HEK293 (cell line): ENCODE measurements around the gene ZDHHC6.
"Not testable (repeated sequence)": the region's sequence is repeated elsewhere in the genome, so short reads cannot be mapped to it uniquely, and the experiment has no call there.

Source experiments
- CTCF ChIA-PET: fragments of 350-600 bp; formaldehyde crosslinking; extraction: SDS; loops from one replicate; lab custom pipeline; 2021; ENCODE audit warnings: antibody characterized with exemption; lab: Yijun Ruan, JAX
- POLR2A ChIA-PET: fragments of 300-600 bp; formaldehyde crosslinking; extraction: SDS; loops from one replicate; lab custom pipeline; 2020; ENCODE audit warnings: antibody characterized with exemption, inconsistent platforms; lab: Yijun Ruan, JAX
- H3K27ac ChIP-seq: fragments of 200-500 bp; sonication (Bioruptor generic); 2 replicates; pipeline ENCODE4 v1.5.1; 2014; ENCODE audit warnings: low read depth, low read length, control low read depth, inconsistent platforms; ENCODE audit errors: extremely low read depth
- H3K36me3 ChIP-seq, 2 experiments: fragments of 200-500 bp in 1 of 2; sonication (Bioruptor generic) in 1 of 2; 1 replicate in 1 of 2; 2 replicates in 1 of 2; pipeline ENCODE4 v1.5.1; 2014 to 2017; ENCODE audit warnings: inconsistent platforms in 2 of 2, low read length in 2 of 2; ENCODE audit not compliant: control insufficient read depth in 2 of 2, insufficient read depth in 1 of 2
- H3K4me1 ChIP-seq: fragments of 200-500 bp; sonication (Bioruptor generic); 2 replicates; pipeline ENCODE4 v1.5.1; 2014; ENCODE audit warnings: mild to moderate bottlenecking, low read length, inconsistent platforms; ENCODE audit not compliant: control insufficient read depth, insufficient read depth
- H3K4me3 ChIP-seq: 2 replicates; pipeline ENCODE4 v1.5.1; 2011; ENCODE audit warnings: low read depth, mild to moderate bottlenecking, control low read depth, low read length, moderate library complexity
- H3K9me3 ChIP-seq: fragments of 200-500 bp; sonication (Bioruptor generic); 2 replicates; pipeline ENCODE4 v1.5.1; 2014; ENCODE audit warnings: low read depth, low read length, inconsistent platforms; ENCODE audit not compliant: control insufficient read depth, insufficient read depth
- ATF2 ChIP-seq: fragments of 450-650 bp; formaldehyde crosslinking; IDR thresholded peaks from 2 replicates; pipeline ENCODE4 v1.5.1; 2016; ENCODE audit warnings: missing biosample characterization, missing genetic modification characterization, low read depth
- RBAK ChIP-seq: fragments of 450-650 bp; formaldehyde crosslinking; IDR thresholded peaks from 2 replicates; pipeline ENCODE4 v1.5.1; 2016; ENCODE audit warnings: missing biosample characterization, missing genetic modification characterization
- SCRT2 ChIP-seq: fragments of 450-650 bp; formaldehyde crosslinking; IDR thresholded peaks from 2 replicates; pipeline ENCODE4 v1.5.1; 2016; ENCODE audit warnings: missing biosample characterization, missing genetic modification characterization
- SETDB1 ChIP-seq: IDR thresholded peaks from one replicate; pipeline ENCODE4 v1.6.1; 2017; ENCODE audit warnings: mild to moderate bottlenecking, low read length, moderate library complexity, mixed read lengths; ENCODE audit not compliant: insufficient read length
- SP3 ChIP-seq: fragments of 450-650 bp; formaldehyde crosslinking; IDR thresholded peaks from 2 replicates; pipeline ENCODE4 v1.5.1; 2016; ENCODE audit warnings: missing biosample characterization, missing genetic modification characterization
- TCF7L2 ChIP-seq: IDR thresholded peaks from 2 replicates; pipeline ENCODE4 v1.6.1; 2011; ENCODE audit warnings: low read depth, mild to moderate bottlenecking, inconsistent platforms, low read length, moderate library complexity, borderline replicate concordance
- ZNF133 ChIP-seq: fragments of 450-650 bp; formaldehyde crosslinking; IDR thresholded peaks from 2 replicates; pipeline ENCODE4 v1.5.1; 2016; ENCODE audit warnings: missing biosample characterization, missing genetic modification characterization
- ZNF146 ChIP-seq: fragments of 450-650 bp; formaldehyde crosslinking; IDR thresholded peaks from 2 replicates; pipeline ENCODE4 v1.5.1; 2016; ENCODE audit warnings: missing biosample characterization, missing genetic modification characterization
- ZNF155 ChIP-seq: fragments of 450-650 bp; formaldehyde crosslinking; IDR thresholded peaks from 2 replicates; pipeline ENCODE4 v1.5.1; 2016; ENCODE audit warnings: missing biosample characterization, missing genetic modification characterization
- ZNF2 ChIP-seq: fragments of 450-650 bp; formaldehyde crosslinking; IDR thresholded peaks from 2 replicates; pipeline ENCODE4 v1.5.1; 2016; ENCODE audit warnings: missing biosample characterization, missing genetic modification characterization
- ZNF239 ChIP-seq: fragments of 450-650 bp; formaldehyde crosslinking; IDR thresholded peaks from 2 replicates; pipeline ENCODE4 v1.5.1; 2016; ENCODE audit warnings: missing biosample characterization, missing genetic modification characterization
- ZNF274 ChIP-seq, 2 experiments: fragments of 200-500 bp in 1 of 2; fragments of 450-650 bp in 1 of 2; sonication (Bioruptor generic) in 1 of 2; formaldehyde crosslinking in 1 of 2; IDR thresholded peaks; 2 replicates each; pipeline versions ENCODE4 v1.5.1 to v1.6.1; 2014 to 2016; ENCODE audit warnings: borderline replicate concordance in 1 of 2, inconsistent platforms in 1 of 2, low read length in 1 of 2, missing biosample characterization in 1 of 2, missing genetic modification characterization in 1 of 2
- ZNF292 ChIP-seq: fragments of 450-650 bp; formaldehyde crosslinking; IDR thresholded peaks from 2 replicates; pipeline ENCODE4 v1.5.1; 2016; ENCODE audit warnings: low read depth, missing biosample characterization, missing genetic modification characterization, borderline replicate concordance
- ZNF366 ChIP-seq: fragments of 450-650 bp; formaldehyde crosslinking; conservative IDR thresholded peaks from 2 replicates; pipeline ENCODE4 v1.5.1; 2016; ENCODE audit warnings: missing biosample characterization, missing genetic modification characterization
- ZNF37A ChIP-seq: fragments of 450-650 bp; IDR thresholded peaks from 2 replicates; pipeline ENCODE4 v1.5.1; 2018; ENCODE audit warnings: missing biosample characterization, missing genetic modification characterization
- ZNF394 ChIP-seq: fragments of 450-650 bp; formaldehyde crosslinking; IDR thresholded peaks from 2 replicates; pipeline ENCODE4 v1.5.1; 2016; ENCODE audit warnings: missing biosample characterization, missing genetic modification characterization, mild to moderate bottlenecking, moderate library complexity, borderline replicate concordance
- ZNF433 ChIP-seq: fragments of 450-650 bp; formaldehyde crosslinking; IDR thresholded peaks from 2 replicates; pipeline ENCODE4 v1.5.1; 2016; ENCODE audit warnings: missing biosample characterization, missing genetic modification characterization, low read depth
- ZNF549 ChIP-seq: fragments of 450-650 bp; IDR thresholded peaks from 2 replicates; pipeline ENCODE4 v1.5.1; 2018; ENCODE audit warnings: missing biosample characterization, missing genetic modification characterization, mild to moderate bottlenecking, inconsistent platforms, moderate library complexity
- ZNF585B ChIP-seq: fragments of 450-650 bp; formaldehyde crosslinking; IDR thresholded peaks from 2 replicates; pipeline ENCODE4 v1.5.1; 2016; ENCODE audit warnings: missing biosample characterization, missing genetic modification characterization
- ZNF626 ChIP-seq: fragments of 450-650 bp; sonication (Bioruptor Pico); formaldehyde crosslinking; IDR thresholded peaks from 2 replicates; pipeline ENCODE4 v1.5.1; 2018; ENCODE audit warnings: missing biosample characterization, missing genetic modification characterization, inconsistent platforms
- ZNF660 ChIP-seq: fragments of 450-650 bp; IDR thresholded peaks from 2 replicates; pipeline ENCODE4 v1.5.1; 2018; ENCODE audit warnings: missing biosample characterization, mild to moderate bottlenecking, missing genetic modification characterization
- ZNF704 ChIP-seq: fragments of 450-650 bp; formaldehyde crosslinking; IDR thresholded peaks from 2 replicates; pipeline ENCODE4 v1.5.1; 2016; ENCODE audit warnings: missing biosample characterization, missing genetic modification characterization
- ZSCAN30 ChIP-seq: fragments of 450-650 bp; IDR thresholded peaks from 2 replicates; pipeline ENCODE4 v1.5.1; 2018; ENCODE audit warnings: missing biosample characterization, mild to moderate bottlenecking, missing genetic modification characterization, moderate library complexity
- ZXDB ChIP-seq: fragments of 450-650 bp; formaldehyde crosslinking; IDR thresholded peaks from 2 replicates; pipeline ENCODE4 v1.5.1; 2016; ENCODE audit warnings: missing biosample characterization, missing genetic modification characterization

The ZDHHC6 gene

DNA sequence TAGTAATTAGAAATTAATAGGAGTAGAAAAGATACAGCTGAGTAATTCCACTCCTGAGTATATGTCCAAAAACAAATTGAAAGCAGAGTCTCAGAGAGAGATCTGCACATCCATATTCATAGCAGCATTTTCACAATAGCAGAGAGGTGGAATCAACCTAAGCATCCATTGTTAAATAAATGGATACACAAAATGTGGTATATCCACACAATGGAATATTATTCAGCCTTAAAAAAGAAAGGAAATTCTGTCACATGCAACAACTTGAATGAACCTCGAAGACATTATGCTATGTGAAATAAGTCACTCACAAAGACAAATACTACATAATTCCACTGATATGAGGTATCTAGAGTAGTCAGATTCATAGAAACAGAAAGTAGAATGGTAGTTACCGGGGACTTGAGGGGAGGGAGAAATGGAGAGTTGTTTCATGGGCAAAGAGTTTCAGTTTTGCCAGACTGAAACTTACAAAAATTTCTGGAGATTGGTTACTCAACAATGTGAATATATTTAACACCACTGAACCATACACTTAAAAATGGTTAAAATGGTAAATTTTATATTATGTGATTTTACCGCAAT is 18.7 kb upstream of the ZDHHC6 start:
- H3K4me1 ChIP-seq = no peaks in the 10 kb centered on the region
- no peak for TF ChIP-seq ZNF133 (tag by site-specific recombination)
- no peak for TF ChIP-seq RBAK (tag by site-specific recombination)
- peak; percentile 75 for TF ChIP-seq ZNF146 (tag by site-specific recombination)
- TF ChIP-seq, all 188 proteins: peak for 1
- no peak overlapping the region for H3K27ac ChIP-seq
- ChIA-PET POLR2A (no interaction called here), CTCF (interaction anchor here (0.7 to 0.9 kb wide), 3 partner anchors 7 to 120 kb away, joined by 3 read pairs; no protein-coding TSS in a partner anchor)
- H3K4me3 ChIP-seq = no peak overlapping the region
- H3K9me3 ChIP-seq = no peaks in the 10 kb centered on the region
- peaks cover 19 to 28% of the 10 kb centered on the region in 2 experiments for H3K36me3 ChIP-seq

GRCh38 chr10:112464074-112464473 is 17.4 kb upstream of the ZDHHC6 start:
- H3K4me1 ChIP-seq, H3K4me3 ChIP-seq, H3K9me3 ChIP-seq, H3K27ac ChIP-seq: not testable (repeated sequence)
- ChIA-PET POLR2A (interaction anchor here (0.7 kb wide), 1 partner anchor 483 kb away, joined by 3 read pairs; no protein-coding TSS in a partner anchor), CTCF (interaction anchor here (0.6 to 1.8 kb wide), 3 partner anchors 8 to 1687 kb away, joined by 3 to 9 read pairs (median 3); no protein-coding TSS in a partner anchor)
- H3K36me3 ChIP-seq = peaks cover 19 to 28% of the 10 kb centered on the region in 2 experiments

DNA sequence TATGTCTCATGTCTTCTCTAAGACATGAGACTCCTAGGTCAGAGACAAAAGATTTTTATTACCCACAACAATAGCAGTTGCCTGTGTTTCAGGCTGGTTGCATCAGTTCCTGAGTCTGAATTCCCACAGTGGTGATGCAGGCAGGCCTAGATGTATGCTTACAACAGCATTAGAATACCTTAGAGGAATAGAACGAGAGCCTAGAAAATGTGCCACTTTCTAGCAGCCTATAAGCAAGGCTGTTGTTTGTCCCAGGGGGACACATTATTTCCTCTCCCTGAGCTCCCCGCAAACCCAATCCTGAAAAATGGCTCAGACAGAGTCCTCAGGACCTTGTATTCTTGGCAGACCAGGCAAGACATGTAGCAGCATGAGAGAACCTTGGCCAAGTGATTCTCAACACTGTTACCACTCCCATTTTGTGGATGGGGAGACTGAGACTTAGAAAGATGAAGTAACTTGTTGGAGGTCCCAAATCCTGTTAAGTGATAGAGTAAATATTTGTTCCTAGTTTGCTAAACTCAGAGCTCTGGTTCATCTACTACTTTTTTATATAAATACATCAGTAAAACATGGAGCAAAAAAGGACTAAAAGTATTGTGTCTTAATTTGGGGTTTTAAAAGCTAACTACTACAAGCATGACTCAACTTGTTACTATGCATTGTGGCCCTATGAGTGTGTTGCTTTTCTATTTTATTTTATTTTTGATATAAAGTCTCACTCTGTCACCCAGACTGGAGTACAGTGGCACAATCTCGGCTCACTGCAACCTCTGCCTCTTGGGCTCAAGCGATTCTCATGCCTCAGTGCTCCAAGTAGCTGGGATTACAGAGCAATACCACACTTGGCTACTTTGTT is 14.5 kb upstream of the ZDHHC6 start:
- Histone ChIP-seq H3K27ac (no peak overlapping the region), H3K36me3 (peaks cover 16 to 23% of the 10 kb centered on the region in 2 experiments), H3K4me3 (no peak overlapping the region), H3K4me1 (no peaks in the 10 kb centered on the region), H3K9me3 (no peaks in the 10 kb centered on the region)
- POLR2A ChIA-PET = no interaction called here
- CTCF ChIA-PET = interaction anchor here (0.5 to 1.1 kb wide), 3 partner anchors 10 to 89 kb away, joined by 3 to 6 read pairs (median 3); no protein-coding TSS in a partner anchor
- TF ChIP-seq SP3 = peak; percentile 14; the same call in 1 of the 2 replicates
- TF ChIP-seq ZNF366 = peak; percentile 39; the same call in 1 of the 2 replicates
- TF ChIP-seq ZNF626 (tag by site-specific recombination) = no peak
- peak; percentile 69 for TF ChIP-seq SETDB1
- TF ChIP-seq ZNF155 (tag by site-specific recombination) = no peak
- TF ChIP-seq ZNF660 (tag by site-specific recombination) = 0 out of 2 replicates have a peak, but pooled peaks have one; percentile 18

DNA sequence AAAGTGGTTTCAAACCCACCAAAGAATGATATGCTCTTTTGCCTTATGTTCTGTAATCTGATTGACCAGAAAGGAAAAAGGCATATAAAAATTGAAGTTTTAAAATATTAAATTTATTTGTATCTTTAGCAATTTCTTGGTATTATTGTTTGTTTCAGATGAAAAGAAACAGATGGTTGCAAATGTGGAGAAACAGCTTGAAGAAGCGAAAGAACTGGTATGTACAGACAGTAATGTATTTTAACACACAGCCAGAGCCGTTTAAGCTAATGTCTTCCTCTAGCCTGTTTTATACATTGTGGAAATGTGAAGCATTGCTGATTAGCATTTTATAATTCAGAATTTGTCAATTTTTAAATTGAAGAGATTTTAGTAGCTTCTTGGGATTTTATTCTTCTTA is 13.7 kb upstream of the ZDHHC6 start:
- Histone ChIP-seq H3K9me3 (no peaks in the 10 kb centered on the region), H3K4me3 (no peak overlapping the region), H3K4me1 (no peaks in the 10 kb centered on the region), H3K36me3 (peaks cover 16 to 19% of the 10 kb centered on the region in 2 experiments), H3K27ac (no peak overlapping the region)
- ChIA-PET CTCF (interaction anchor here (0.8 to 2.1 kb wide), 3 partner anchors 10 to 25 kb away, joined by 3 to 9 read pairs (median 4); no protein-coding TSS in a partner anchor), POLR2A (no interaction called here)
- TF ChIP-seq ZNF292 (tag by site-specific recombination) (no peak), ZNF394 (tag by site-specific recombination) (no peak), ZNF37A (tag by site-specific recombination) (no peak), ZNF549 (no peak), ZNF585B (tag by site-specific recombination) (no peak), ZNF433 (tag by site-specific recombination) (no peak), ZNF239 (tag by site-specific recombination) (no peak), ZSCAN30 (no peak), ZNF704 (no peak), SCRT2 (tag by site-specific recombination) (no peak), ZNF2 (tag by site-specific recombination) (no peak), TCF7L2 (no peak), RBAK (tag by site-specific recombination) (no peak), ZNF274 (IDR thresholded peaks at IDR 0.05; ENCODE audit: low read length) (no peak), ZNF274 (tag by site-specific recombination; IDR thresholded peaks at IDR 0.05; ENCODE audit: borderline replicate concordance) (no peak), ATF2 (no peak), ZXDB (tag by site-specific recombination) (no peak)
